Fibroblast of peridontal ligament (primary cell): ENCODE measurements around the gene CEP131.

Experiments
- DNase-seq: peaks from one replicate; pipeline ENCODE4 v3.0.0-alpha.2; 2010; ENCODE audit errors: extremely low read depth

The CEP131 gene

GRCh38 chr17:81223762-81224130 is 981 bp upstream of the CEP131 start:
- no peak for DNase-seq

DNA sequence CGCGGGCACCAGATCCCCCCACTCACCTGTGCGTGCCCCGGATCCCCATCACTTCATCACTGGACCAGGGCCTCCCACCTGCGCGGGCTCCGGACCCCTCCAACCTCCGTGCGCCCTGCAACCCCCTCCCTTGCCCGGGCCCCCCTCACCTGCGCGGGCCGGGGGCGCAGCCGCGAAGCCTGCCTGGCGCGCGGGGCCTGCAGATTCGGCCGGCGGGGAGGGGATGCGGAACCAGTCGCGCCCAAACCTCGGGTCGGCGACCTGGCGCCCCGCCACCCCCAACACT is 202 bp downstream of the CEP131 start:
- DNase-seq = no peak

GRCh38 chr17:81221842-81222619 is 734 bp downstream of the CEP131 start:
- DNase-seq = no peak

DNA sequence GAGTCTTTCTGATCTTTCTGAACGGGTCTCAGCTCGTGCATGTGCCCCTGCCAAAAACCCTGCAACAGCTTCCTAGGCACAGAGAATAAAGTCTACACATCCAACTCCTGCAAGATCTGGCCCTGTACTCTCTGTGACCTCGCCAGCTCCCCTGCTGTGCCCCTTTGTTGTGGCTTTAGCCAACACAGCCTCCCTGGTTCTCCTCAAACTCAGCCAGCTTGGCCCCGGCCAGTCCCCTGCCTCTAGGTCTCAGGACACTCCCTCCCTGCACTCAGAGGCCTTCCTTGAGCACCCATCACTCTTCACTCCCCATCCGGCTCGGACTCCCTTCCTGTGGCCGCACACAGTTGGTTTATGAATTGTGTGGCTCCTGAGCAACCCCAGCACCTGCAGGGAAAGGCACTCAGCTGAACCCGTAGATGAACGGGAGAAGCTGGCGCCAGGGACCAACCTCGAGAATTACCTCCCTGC is 1.4 kb downstream of the CEP131 start:
- DNase-seq = no peak

GRCh38 chr17:81219476-81220180 is 3.1 kb downstream of the CEP131 start:
- DNase-seq = no peak

- DNase-seq = no peak
Measured at GRCh38 chr17:81218991-81219390, 3.8 kb downstream of the CEP131 start.

DNA sequence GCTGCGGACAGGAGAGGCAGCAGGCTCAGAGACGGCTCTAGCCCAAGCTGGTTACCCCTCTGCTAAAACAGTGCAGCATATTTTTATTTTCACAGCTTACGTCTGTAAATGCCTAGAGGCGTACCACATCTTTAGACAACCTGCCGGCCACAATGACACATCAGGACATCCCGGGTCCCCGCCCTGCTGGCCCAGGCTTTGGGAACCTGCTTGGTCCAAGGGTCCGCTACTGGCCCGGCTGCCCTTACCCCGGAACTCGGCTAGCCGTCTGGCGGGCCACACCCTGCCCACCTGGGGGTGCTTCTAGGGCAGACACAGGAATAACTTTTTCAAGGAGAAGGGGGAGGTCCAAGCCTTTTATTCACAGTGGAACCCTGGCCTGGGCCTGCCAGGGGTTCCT is 4.3 kb downstream of the CEP131 start:
- DNase-seq = no peak

DNA sequence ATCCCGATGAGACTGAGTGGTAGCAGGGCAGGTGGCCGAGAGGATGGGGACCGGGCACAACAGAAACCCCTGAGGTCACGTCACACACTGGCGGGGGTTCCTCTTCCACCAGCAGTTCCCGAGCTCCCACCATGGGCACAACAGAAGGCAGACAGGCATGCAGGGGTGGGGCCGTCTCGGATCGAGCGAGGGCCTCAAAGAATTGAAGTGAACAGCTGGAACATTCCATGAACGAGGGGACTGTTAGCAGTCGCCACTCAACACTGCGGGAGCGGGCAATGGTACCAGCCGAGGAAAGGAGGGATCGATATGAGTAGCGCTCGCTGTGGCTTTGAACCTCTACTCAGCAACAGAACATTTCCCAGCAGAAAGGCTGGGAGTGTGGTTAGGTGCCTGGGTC is 5.3 kb downstream of the CEP131 start:
- no peak for DNase-seq

DNA sequence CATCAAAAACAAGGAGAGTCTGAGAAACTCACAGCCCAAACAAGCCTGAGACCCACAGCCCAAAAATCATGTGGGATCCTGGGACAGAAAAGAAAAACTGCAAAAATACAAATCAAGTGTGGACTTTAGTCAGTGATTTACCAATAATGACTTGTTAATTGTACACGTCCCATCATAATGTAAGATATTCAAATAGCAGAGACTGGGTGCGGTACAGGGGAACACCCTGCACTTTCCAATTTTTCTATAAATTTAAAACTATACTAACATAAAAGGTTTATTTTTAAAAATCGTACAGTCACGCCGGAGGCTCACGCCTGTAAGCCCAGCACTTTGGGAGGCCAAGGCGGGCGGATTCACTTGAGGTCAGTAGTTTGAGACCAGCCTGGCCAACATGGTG is 8.8 kb downstream of the CEP131 start:
- DNase-seq = no peak

DNA sequence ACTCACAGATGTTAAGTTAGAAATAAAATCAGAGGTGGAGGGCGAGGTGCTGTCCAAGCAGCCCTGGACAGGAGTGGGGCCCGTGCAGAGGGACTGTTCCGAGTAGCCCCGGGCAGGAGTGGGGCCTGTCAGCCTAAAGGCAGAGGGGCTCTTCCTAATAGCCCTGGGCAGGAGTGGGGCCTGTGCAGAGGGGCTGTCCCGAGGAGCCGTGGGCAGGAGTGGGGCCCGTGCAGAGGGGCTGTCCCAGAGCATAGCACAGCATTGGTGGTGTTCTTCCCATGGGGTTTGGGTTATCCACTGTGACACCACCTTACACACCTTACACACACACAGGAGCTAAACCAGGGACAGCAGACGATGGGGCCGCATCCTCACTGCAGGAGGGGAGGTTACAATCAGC is 10.4 kb downstream of the CEP131 start:
- no peak for DNase-seq

DNA sequence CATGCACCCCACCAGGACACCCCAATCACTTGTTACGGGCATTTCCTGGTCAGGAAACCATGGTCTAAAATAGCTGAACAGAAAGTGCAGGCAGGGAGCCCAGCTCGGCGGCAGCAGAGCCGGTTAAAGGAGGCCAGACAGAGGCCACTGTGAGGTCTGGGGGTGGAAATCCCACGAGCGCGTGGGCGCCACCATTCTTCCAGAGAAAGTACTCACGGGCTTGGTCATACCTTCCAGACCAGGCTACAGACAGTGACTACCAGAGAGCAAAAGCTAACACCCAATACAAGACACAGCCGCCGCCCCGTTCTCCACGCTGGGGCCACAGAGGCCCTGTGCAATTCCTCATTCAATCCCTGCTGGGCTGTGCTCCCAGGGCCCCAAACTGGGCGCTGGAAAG is 11.9 kb downstream of the CEP131 start:
- DNase-seq = no peak

DNA sequence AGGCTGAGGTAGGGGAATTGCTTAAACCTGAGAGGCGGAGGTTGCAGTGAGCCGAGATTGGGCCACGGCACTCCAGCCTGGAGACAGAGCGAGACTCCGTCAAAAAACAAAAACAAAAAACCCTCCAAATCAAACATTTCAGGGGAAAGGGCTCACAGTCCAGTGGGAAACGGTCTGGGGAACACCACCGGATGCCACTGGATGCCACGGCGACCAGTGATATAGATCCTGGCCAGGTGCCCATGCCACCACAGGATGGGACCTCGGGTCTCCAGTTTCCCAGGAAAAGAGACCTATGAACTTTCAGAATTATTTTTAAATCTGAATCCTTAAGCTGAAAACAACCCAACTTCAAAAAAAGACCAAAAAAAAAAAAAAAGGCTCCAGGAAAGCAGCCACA is 12.3 kb downstream of the CEP131 start:
- DNase-seq = no peak

- no peak for DNase-seq
Measured at GRCh38 chr17:81209141-81209540, 13.6 kb downstream of the CEP131 start.

DNA sequence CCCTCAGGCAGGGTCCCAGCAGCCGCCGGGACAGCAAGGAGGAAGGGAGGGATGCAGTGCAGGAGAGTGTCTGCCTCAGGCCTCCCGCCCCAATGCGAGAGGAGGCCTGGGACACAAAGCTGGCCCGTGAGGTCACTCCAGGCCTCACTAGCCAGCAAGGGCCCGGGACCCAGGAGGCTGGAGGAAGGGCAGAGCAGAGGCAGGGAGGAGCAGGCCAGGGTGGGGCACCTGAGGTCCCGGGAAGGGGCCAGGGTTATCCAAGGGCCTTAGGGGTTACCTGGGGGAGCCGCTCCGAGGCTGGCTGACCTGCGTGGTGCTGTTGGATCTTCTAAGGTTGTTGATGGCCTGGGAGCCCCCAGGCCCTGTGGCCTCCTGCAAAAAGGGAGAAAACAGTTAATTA is 14.1 kb downstream of the CEP131 start:
- no peak for DNase-seq

GRCh38 chr17:81207610-81208581 is 14.9 kb downstream of the CEP131 start:
- DNase-seq = no peak

GRCh38 chr17:81206657-81207056 is 16.1 kb downstream of the CEP131 start:
- no peak for DNase-seq

- no peak for DNase-seq
Measured at GRCh38 chr17:81206166-81206565, 16.6 kb downstream of the CEP131 start.

GRCh38 chr17:81204578-81204977 is 18.2 kb downstream of the CEP131 start:
- DNase-seq = no peak

GRCh38 chr17:81203136-81203535 is 19.6 kb downstream of the CEP131 start:
- no peak for DNase-seq

- no peak for DNase-seq
Measured at GRCh38 chr17:81202318-81202717, 20.4 kb downstream of the CEP131 start.

DNA sequence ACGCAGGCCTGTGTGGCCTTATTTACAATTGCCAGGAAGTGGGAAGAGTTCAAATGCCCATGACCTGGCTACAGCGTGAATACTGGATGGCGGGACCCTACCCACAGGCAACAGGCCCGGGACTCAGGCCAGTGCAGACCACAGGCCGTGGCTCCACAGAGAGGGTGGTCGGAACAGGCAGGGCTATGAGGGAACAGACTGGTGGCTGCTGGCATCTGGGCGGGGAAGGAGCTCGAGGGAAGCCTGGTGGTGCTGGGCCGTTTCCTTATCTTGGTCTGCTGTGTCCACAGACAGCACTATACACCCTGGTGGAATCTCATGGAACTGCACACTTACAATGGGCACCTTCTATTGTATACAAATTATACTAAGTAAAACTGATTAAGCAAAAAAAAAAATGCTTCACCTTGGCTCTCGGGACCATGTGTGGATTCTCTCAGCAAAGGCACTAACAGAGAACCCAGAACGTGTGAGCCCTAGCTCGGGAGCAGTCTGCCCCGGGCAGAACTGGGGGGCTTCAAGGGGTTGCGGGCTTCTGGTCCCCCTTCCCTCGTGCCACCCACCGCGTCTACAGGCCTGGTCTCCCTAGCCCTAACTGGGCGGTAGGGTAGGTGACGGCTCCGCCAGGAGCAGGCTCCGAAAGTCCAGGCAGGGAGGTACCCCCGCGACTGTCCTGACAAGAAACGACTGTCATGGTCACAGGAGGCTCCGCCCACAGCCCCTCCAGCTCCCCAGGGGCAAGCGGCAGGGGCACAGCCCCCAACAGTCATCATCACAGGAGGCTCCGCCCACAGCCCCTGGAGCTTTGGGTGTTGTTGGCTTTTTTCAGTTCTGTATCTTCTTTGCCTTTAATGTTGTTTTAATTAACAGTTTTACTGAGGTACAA is 21.8 kb downstream of the CEP131 start:
- DNase-seq = peak; percentile 82
